HG03175 (cell line): Measurements from ENCODE around the gene ELF4.
A peak's percentile ranks its signal among the peaks of the same experiment; 100 is the strongest.

ENCODE experiments used
- ATAC-seq: cut with Tn5 transposase; IDR thresholded peaks from one replicate; pipeline ENCODE4 v1.9.1; 2021; ENCODE audit warnings: mild to moderate bottlenecking, moderate library complexity; ENCODE audit not compliant: unreplicated experiment

Gene ELF4

DNA sequence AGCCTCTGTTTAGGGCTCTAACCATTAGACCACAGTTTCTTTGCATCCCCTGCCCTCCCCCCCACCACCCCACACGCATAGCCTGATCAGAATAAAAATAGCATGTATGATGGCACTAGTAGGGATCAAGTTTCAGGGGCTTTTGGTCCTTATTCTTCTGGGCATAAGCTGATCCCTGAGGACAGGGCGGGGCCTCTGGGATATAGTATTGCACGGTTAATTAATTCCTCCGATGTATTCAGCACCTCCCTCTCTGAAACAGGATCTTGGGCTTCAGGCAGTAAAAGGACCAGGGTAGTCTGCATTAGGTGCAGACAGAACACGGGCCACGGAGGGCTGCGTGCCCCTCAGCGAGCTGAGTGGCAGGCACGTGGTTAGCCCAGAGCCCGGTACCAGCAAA is 57.1 kb downstream of the ELF4 start:
- ATAC-seq = no peak

DNA sequence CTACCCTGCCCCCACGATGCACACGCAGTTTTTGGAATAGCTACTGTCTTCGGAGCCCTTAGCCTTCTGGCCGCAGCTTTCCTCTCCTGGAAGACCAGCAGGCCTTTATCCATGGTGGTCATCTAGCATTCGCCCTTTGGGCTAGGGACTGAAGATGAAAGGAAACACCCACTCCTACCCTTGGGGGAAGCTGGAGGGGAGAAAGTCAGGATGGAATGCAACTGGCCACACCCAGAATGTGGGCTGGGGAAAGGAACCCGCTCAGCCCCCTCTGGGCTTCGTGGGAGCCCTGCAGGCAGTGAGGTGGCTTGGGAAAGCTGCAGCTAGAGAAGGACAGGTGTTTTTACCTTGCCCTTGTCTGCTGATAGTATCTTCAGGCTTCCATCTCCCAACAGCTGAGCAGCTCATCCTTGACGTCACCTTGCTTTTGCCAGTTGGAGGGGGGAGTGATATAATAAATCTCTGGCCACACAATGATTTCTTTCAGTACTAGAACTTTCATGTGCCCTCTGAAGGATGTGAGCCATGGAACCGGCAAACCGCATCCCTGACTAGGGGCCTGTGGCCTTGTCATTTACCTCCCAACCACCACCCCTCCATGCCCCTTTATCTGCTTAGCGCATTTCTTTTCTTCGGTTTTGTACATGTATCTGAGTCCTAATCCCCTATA is 59.0 kb downstream of the ELF4 start:
- ATAC-seq = no peak

DNA sequence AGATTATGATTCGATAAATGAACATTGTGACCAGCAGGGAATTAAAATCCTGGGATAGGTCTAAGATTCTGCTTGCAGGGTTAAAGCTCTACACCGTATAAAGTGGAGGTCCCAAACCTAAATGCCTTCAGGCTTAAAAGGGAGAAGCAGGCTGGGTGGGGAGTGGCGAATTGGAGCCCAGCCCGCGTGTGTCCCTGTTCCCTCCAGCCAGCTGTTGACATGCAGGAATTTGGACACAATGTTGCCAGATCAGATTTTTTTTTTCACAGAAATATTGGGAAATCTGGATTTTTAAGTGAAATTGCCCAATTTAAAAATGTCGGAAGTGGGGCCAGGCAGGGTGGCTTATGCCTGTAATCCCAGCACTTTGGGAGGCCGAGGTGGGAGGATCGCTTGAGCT is 60.5 kb downstream of the ELF4 start:
- no peak for ATAC-seq

DNA sequence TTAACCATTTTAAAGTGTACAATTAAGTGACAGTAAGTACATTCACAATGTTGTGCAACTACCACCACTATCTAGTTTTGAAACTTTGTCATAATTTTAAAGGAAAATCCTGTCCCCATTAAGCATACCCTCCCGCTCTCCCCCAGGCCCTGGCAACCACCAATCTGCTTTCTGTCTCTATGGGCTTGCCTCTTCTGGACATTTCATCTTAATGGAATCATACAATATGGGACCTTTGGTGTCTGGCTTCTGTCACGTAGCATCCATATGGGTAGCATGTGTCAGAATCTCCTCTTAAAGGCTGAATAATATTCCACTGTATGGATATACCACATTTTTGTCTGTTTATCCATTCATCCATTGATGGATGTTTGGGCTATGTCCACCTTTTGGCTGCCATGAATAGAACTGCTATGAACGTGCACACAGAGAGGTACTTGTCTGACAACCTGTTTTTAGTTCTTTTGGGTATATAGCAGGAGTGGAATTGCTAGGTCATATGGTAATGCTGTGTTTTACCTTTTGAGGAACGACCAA is 61.5 kb downstream of the ELF4 start:
- ATAC-seq = no peak

DNA sequence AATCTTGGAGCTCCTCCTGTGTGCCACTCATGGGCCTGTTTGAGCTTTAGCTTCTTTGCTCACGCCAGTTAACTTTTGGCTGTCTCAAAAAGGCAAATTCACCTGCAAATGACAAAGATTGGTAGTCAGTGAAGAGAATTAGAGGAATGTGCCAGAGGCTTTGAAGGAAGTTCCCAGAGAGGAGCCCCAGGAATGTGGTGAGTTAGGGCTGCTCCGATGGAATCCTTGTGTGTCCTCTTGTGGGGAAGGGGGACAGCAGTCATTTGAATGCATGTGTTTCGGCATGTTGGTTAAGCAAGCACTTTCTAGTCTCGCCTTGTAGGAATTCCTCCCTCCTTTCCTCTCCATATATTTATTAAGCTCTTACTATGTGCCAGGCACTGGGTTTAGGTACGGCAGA is 62.9 kb downstream of the ELF4 start:
- ATAC-seq = no peak

DNA sequence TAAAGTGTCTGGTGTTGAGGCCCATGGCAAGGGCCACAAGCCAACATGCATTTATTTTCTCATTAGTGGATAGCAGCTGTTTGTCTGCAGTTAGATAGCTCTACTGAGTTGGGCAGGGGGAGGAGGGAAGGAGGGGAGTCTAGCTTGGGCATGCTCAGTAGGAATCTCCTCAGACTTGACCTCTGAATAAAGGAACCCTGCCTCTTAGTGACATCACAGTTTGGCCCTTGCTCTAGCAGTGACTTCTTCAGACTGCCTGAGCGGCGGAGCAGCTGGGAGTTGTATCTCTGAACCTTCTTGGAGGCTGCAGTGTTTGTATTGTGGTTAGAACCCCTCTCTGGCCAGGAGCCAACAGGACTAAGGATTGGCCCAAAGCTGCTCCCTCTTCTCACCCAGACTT is 70.5 kb downstream of the ELF4 start:
- ATAC-seq = no peak

DNA sequence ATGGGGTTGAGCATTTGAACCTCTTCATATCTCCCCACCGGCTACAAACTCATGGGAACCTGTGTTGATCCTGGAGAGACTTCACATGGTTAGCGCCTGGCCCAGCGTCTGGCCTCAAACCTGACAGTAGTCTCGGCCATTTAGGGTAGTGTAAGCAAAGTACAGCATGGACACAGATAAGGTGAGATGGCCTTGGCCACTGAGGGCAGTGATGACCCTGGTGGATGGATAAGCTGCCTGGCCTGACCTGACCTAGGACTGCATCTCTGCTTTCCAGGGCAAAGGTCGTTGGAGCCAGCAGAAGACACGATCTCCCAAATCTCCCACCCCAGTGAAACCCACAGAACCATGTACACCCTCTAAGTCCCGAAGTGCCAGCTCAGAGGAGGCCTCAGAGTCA is 76.1 kb downstream of the ELF4 start:
- no peak for ATAC-seq

DNA sequence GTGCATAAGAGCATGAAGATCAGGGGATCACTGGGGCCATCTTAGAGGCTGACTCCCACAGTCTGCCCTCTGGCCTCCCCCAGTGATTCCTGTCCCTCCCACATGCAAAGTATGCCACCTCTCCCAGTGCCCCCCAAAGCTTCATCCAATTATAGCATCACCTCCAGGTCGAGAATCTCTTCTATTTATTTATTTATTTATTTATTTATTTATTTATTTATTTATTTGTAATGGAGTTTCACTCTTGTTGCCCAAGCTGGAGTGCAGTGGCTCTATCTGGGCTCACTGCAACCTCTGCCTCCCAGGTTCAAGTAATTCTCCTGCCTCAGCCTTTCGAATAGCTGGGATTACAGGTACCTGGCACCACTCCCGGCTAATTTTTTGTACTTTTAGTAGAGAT is 77.7 kb downstream of the ELF4 start:
- ATAC-seq = no peak

DNA sequence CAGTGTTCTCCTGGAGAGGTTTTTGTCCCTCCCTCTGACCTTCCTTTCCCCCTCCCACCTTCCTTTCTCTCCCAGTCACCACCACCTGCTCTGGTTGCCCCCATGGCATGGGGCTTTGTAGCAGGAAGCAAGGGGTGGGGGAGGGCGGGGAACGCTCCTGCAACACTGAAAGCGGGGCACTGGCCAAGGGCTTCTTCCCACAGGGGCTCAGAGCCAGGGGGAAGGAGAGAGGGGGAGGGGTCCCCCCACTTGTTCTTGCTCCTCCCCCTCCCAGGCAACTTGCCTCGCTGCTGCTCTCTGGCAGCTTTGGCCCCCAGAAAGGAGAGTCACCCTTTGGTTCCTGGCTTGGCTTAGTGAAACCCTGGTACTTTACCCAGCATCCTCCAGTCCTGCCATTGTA is 79.5 kb downstream of the ELF4 start:
- ATAC-seq = no peak

DNA sequence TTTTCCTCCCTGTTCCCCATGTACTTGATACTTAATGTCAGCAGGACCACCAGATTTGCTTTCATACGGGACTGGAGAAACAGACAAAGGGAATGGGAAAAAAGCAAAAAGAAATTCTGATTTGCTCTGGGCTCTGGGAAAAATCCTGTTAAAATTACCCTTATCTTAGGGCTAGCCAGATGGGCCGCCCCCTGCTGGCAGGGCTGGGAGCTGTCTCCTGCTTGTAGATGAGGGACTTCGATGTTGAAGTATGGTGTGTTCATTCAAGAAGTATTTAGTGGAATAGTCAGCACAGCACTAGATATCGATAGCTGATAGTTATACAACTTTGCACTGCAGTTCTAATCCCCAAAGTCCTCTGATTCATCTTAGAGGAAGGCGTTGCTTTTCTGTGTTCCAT is 82.1 kb downstream of the ELF4 start:
- ATAC-seq = no peak

DNA sequence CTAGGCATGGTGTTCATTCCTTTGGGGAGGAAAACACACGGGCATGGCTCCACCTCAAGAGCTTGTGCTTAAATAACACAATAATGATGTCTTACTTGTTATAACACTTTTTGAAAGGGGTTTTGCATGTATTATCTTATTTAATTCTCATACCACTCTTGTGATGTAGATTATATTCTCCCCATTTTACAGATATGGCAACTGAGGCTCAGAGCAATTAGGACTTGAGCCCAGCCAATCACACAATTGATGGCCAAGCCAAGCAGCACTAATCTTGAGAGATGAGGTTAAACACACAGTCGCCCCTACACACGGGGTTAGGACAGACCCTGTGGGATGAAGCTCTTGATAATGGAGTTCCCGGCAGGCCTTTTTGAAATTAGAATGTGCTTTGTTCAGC is 82.7 kb downstream of the ELF4 start:
- no peak for ATAC-seq

DNA sequence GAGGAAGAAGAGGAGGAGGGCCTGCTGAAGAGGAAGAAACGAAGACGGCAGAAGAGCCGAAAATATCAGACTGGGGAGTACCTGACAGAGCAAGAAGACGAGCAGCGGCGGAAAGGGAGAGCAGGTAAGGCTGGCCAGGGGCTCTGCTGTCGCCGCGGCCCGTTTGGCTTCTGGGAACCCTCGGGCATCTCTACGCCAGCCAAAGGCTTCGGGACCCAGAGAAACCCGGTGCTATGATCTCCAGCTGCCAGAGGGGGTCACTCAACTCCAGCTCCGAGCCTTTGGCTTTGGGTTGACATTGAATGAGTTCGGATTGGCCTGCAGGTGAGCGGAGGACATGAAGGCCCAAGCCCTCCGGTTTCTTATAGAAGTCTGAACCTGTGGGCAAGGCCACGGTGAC is 85.0 kb downstream of the ELF4 start:
- no peak for ATAC-seq

DNA sequence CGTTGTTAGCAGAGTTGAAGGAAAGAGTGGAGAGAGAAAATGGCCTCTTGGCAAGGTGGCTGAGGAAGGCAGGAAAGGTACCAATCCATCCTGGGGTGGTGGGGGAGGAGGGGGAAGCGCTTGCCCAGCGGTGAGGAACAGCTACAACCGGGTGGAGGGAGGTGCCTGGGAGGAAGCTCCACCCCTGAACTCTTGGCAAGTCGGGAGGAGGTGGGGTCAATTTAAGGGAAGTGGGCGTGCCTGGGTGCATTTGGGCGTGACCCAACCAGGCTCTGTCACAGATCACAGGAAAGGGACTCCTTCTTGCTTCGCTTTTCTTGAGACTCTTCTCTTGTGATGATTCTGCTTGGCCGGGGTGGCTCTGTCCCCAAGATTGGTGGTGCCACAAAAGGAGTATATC is 86.2 kb downstream of the ELF4 start:
- ATAC-seq = peak; percentile 99

DNA sequence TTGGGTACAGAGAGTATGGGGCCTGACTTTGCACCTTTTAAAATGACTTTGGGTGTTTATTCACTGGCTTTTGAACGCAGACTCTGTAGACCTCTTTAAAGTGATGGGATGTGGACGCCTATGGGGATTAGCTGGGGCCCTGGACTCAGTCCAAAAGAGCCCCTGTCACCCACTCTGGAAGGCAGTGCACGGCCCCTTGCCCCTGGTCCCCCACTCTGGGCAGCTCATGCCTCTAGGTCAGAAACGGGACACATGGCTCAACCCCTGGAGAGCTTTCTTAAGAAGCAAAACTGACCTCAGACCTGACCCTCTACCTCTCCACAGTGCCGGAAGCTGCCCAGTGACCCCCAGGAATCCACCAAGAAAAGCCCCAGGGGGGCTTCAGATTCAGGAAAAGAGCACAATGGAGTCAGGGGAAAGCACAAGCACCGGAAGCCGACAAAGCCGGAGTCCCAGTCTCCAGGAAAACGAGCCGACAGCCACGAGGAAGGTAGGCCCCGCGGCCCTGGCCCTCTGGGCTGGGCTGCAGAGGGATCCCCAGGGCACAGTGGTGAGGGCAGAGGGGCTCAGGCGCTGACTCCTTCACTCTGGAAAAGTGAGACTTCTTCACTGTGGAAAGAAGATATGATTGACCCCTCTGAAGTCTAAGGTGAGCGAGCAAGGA is 89.5 kb downstream of the ELF4 start:
- no peak for ATAC-seq

DNA sequence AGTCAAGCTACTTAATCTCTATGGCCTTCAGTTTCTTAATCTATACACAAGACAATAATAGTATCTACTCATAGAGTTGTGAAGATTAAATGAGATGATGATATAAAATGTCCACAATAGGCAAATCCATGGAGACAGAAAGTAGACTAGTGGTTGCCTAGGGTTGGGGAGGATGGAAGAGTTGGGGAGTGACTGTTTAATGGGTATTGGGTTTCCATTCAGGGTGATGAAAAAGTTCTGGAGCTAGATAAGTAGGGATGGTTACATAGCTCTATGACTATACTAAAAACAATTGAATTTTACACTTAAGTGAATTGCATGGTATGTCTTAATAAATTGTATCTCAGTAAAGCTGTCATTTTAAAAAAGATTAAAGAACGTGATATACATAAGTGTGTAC is 92.2 kb downstream of the ELF4 start:
- ATAC-seq = no peak

DNA sequence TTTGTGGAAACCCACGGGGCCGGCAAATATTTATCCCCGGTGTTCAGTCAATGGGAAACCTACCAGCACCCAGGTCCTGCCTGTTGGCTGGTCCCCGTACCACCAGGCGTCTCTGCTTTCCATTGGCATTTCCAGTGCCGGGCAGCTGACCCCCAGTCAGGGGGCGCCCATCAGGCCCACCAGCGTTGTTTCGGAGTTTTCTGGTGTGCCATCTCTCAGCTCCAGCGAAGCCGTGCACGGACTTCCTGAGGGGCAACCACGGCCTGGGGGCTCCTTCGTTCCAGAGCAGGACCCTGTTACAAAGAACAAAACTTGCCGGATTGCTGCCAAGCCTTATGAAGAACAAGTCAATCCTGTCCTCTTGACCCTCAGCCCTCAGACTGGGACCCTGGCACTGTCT is 95.1 kb downstream of the ELF4 start:
- ATAC-seq = no peak
